Measurements from ENCODE around the gene TENT5A. TPM values are rescaled to one million over a fixed set of nuclear protein-coding genes. Genes with fewer than 3 reads are reported as not detected.
A peak's percentile ranks its signal among the peaks of the same experiment; 100 is the strongest.

TENT5A gene
- total RNA-seq, 6 experiments from 2014 or later: 52.7 to 67.2 (median 62.0) TPM

- Mint-ChIP-seq H3K27me3 (ENCODE audit: insufficient read depth) (no peaks in the 10 kb centered on the region; the same call in 1 of the 2 replicates), H3K4me1 (ENCODE audit: low read depth) (peaks cover 50% of the 10 kb centered on the region), H3K4me3 (peak overlapping the region; percentile 94), H3K27ac (peak overlapping the region; percentile 97), H3K9me3 (no peaks in the 10 kb centered on the region), H3K36me3 (ENCODE audit: low read depth) (peaks cover 55% of the 10 kb centered on the region)
- peak; percentile 24 for DNase-seq
- TF ChIP-seq CTCF (IDR thresholded peaks at IDR 0.05): no peak
Observed at GRCh38 chr6:81750681-81751387, 1.6 kb downstream of the TENT5A start.

DNA sequence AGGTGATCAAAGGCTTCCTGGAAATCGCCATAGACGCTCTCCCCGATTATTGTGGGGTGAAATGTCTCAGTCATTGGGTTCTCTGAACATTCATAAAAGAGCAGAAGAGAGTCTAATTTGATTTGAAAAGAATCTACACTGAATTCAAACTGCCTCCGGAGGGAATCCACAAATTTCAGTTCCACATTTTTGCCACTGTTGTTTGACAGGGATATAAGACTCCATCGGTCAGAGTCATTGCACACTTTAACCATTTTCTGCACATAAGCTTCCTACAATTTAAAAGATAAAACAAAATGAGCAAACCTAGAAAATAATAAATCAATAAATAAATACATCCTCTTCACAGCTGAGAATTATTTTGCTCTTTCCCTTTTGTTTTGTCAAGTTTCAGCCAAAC is 2.3 kb downstream of the TENT5A start:
- H3K27me3 Mint-ChIP-seq (ENCODE audit: insufficient read depth): no peaks in the 10 kb centered on the region; the same call in 1 of the 2 replicates
- H3K4me3 Mint-ChIP-seq: peak overlapping the region; percentile 94
- peaks cover 61% of the 10 kb centered on the region for H3K36me3 Mint-ChIP-seq (ENCODE audit: low read depth)
- peaks cover 56% of the 10 kb centered on the region for H3K4me1 Mint-ChIP-seq (ENCODE audit: low read depth)
- H3K27ac Mint-ChIP-seq: peak overlapping the region; percentile 97
- H3K9me3 Mint-ChIP-seq: no peaks in the 10 kb centered on the region
- no peak for TF ChIP-seq CTCF (IDR thresholded peaks at IDR 0.05)
- DNase-seq: no peak

GRCh38 chr6:81749707-81750106 is 2.8 kb downstream of the TENT5A start:
- Mint-ChIP-seq H3K27me3 (ENCODE audit: insufficient read depth) (no peaks in the 10 kb centered on the region; the same call in 1 of the 2 replicates), H3K4me3 (peak overlapping the region; percentile 94), H3K27ac (peak overlapping the region; percentile 97), H3K4me1 (ENCODE audit: low read depth) (peaks cover 61% of the 10 kb centered on the region), H3K9me3 (no peaks in the 10 kb centered on the region), H3K36me3 (ENCODE audit: low read depth) (peaks cover 63% of the 10 kb centered on the region)
- TF ChIP-seq CTCF (IDR thresholded peaks at IDR 0.05): no peak
- peak; percentile 16 for DNase-seq

- no peak for DNase-seq
- H3K4me1 Mint-ChIP-seq (ENCODE audit: low read depth): peaks cover 62% of the 10 kb centered on the region
- no peaks in the 10 kb centered on the region for H3K9me3 Mint-ChIP-seq
- peak overlapping the region; percentile 94 for H3K4me3 Mint-ChIP-seq
- peaks cover 63% of the 10 kb centered on the region for H3K36me3 Mint-ChIP-seq (ENCODE audit: low read depth)
- no peak for TF ChIP-seq CTCF (IDR thresholded peaks at IDR 0.05)
- H3K27me3 Mint-ChIP-seq (ENCODE audit: insufficient read depth): no peaks in the 10 kb centered on the region; the same call in 1 of the 2 replicates
- peak overlapping the region; percentile 97; the same call in 1 of the 2 replicates for H3K27ac Mint-ChIP-seq
Observed at GRCh38 chr6:81748994-81749393, 3.5 kb downstream of the TENT5A start.

DNA sequence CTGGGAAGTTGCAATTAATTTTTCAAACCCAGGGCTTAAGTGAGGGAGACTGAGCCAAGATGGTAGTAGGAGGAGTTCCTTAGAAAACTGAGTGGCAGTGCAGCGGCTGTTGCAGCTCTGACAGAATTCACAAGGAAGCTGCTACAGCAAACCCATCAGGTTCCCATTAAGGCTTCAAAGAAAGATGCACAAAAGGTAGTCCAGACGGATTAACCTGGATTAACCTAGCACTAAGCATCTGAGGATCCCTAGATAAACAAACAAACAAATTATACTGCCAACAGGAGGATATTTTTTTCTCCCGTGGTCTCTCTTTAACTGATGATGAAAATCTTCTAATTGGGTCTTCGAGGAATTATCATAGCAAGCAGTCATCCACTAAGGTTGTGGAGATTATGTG is 5.2 kb downstream of the TENT5A start:
- H3K27ac Mint-ChIP-seq: peak overlapping the region; percentile 59
- peaks cover 63% of the 10 kb centered on the region for H3K36me3 Mint-ChIP-seq (ENCODE audit: low read depth)
- H3K4me3 Mint-ChIP-seq: peak overlapping the region; percentile 80
- TF ChIP-seq CTCF (IDR thresholded peaks at IDR 0.05): no peak
- H3K27me3 Mint-ChIP-seq (ENCODE audit: insufficient read depth): no peaks in the 10 kb centered on the region; the same call in 1 of the 2 replicates
- no peaks in the 10 kb centered on the region for H3K9me3 Mint-ChIP-seq
- no peak for DNase-seq
- peaks cover 68% of the 10 kb centered on the region for H3K4me1 Mint-ChIP-seq (ENCODE audit: low read depth)

Data from HFFc6 (cell line).